HG03139 (cell line): ENCODE results near the gene SARM1.

Experiments
- ATAC-seq: cut with Tn5 transposase; IDR thresholded peaks from one replicate; pipeline ENCODE4 v1.9.1; 2021; ENCODE audit not compliant: unreplicated experiment

SARM1 gene

GRCh38 chr17:28340374-28340773 lies 31.1 kb upstream of the SARM1 start:
- no peak for ATAC-seq

GRCh38 chr17:28341516-28341915 lies 30.0 kb upstream of the SARM1 start:
- ATAC-seq: no peak

- ATAC-seq: no peak
Measured at GRCh38 chr17:28342313-28342712, 29.2 kb upstream of the SARM1 start.

- ATAC-seq: no peak
Measured at GRCh38 chr17:28343491-28343932, 28.0 kb upstream of the SARM1 start.

- ATAC-seq: no peak
Measured at GRCh38 chr17:28344011-28344410, 27.5 kb upstream of the SARM1 start.

GRCh38 chr17:28344435-28344901 lies 27.0 kb upstream of the SARM1 start:
- no peak for ATAC-seq

GRCh38 chr17:28345419-28346198 lies 25.9 kb upstream of the SARM1 start:
- no peak for ATAC-seq

- ATAC-seq: no peak
Measured at GRCh38 chr17:28346199-28346580, 25.3 kb upstream of the SARM1 start.

GRCh38 chr17:28346746-28347246 lies 24.7 kb upstream of the SARM1 start:
- ATAC-seq: no peak

- no peak for ATAC-seq
Measured at GRCh38 chr17:28347261-28347891, 24.1 kb upstream of the SARM1 start.

- ATAC-seq: no peak
Measured at GRCh38 chr17:28348979-28349378, 22.5 kb upstream of the SARM1 start.

GRCh38 chr17:28350271-28350670 lies 21.2 kb upstream of the SARM1 start:
- no peak for ATAC-seq

GRCh38 chr17:28357061-28357900 lies 14.2 kb upstream of the SARM1 start, which contains the start of gene POLDIP2:
Gene POLDIP2, minus strand, starts transcription at chr17:28357527. Its CDS starts 79 bp downstream, at chr17:28357448.
- ATAC-seq: peak; percentile 95

GRCh38 chr17:28357901-28358197 lies 13.6 kb upstream of the SARM1 start:
- ATAC-seq: no peak

- no peak for ATAC-seq
Measured at GRCh38 chr17:28363186-28363585, 8.3 kb upstream of the SARM1 start.

- no peak for ATAC-seq
Measured at GRCh38 chr17:28363776-28364650, 7.5 kb upstream of the SARM1 start.

GRCh38 chr17:28364665-28365363 lies 6.7 kb upstream of the SARM1 start, which contains the start of gene SEBOX:
Gene SEBOX, minus strand, starts transcription at chr17:28365199. Its CDS starts 48 bp downstream, at chr17:28365151.
- no peak for ATAC-seq

- no peak for ATAC-seq
Measured at GRCh38 chr17:28365487-28365886, 6.0 kb upstream of the SARM1 start.

- ATAC-seq: no peak
Measured at GRCh38 chr17:28366605-28367004, 4.9 kb upstream of the SARM1 start.
